ENCODE measurements around the gene ARL8A.

Gene ARL8A

GRCh38 chr1:202165942-202166843, 21.7 kb upstream of the ARL8A start:
- peak overlapping the region; percentile 81 for H3K4me3 Mint-ChIP-seq
- H3K27ac Mint-ChIP-seq = peak overlapping the region; percentile 99
- no peaks in the 10 kb centered on the region for H3K9me3 Mint-ChIP-seq
- H3K27me3 Mint-ChIP-seq = no peaks in the 10 kb centered on the region
- H3K4me1 Mint-ChIP-seq = peaks cover 65% of the 10 kb centered on the region
- ATAC-seq = peak; percentile 11
- H3K36me3 Mint-ChIP-seq (ENCODE audit: low read depth) = no peaks in the 10 kb centered on the region
- DNase-seq = peak; percentile 33

- Mint-ChIP-seq H3K27ac (peak overlapping the region; percentile 99), H3K4me1 (peaks cover 70% of the 10 kb centered on the region)
- ATAC-seq = peak; percentile 30
Measured at GRCh38 chr1:202165267-202165941, 20.9 kb upstream of the ARL8A start.

GRCh38 chr1:202164271-202165037, 19.9 kb upstream of the ARL8A start:
- Mint-ChIP-seq H3K4me1 (peaks cover 73% of the 10 kb centered on the region), H3K27me3 (no peaks in the 10 kb centered on the region), H3K9me3 (no peaks in the 10 kb centered on the region), H3K36me3 (ENCODE audit: low read depth) (peaks cover 4% of the 10 kb centered on the region), H3K4me3 (peak overlapping the region; percentile 81), H3K27ac (peak overlapping the region; percentile 99)
- DNase-seq (peak; percentile 75), ATAC-seq (peak; percentile 17)

More at GRCh38 chr1:202165267-202165941, 20.9 kb upstream of the ARL8A start:
- Mint-ChIP-seq H3K4me3 (peak overlapping the region; percentile 81), H3K36me3 (ENCODE audit: low read depth) (no peaks in the 10 kb centered on the region), H3K27me3 (no peaks in the 10 kb centered on the region), H3K9me3 (no peaks in the 10 kb centered on the region)
- DNase-seq = peak; percentile 80

GRCh38 chr1:202163281-202164270, 19.0 kb upstream of the ARL8A start:
- peaks cover 12% of the 10 kb centered on the region for H3K36me3 Mint-ChIP-seq (ENCODE audit: low read depth)
- H3K9me3 Mint-ChIP-seq = no peaks in the 10 kb centered on the region
- ATAC-seq (no peak), DNase-seq (peak; percentile 30)
- H3K27me3 Mint-ChIP-seq = no peaks in the 10 kb centered on the region
- peaks cover 82% of the 10 kb centered on the region for H3K4me1 Mint-ChIP-seq
- peak overlapping the region; percentile 99 for H3K4me3 Mint-ChIP-seq
- H3K27ac Mint-ChIP-seq = peak overlapping the region; percentile 99

- DNase-seq (peak; percentile 45), ATAC-seq (peak; percentile 4)
- H3K4me3 Mint-ChIP-seq = peak overlapping the region; percentile 99
- H3K27me3 Mint-ChIP-seq = no peaks in the 10 kb centered on the region
- H3K9me3 Mint-ChIP-seq = no peaks in the 10 kb centered on the region
- H3K27ac Mint-ChIP-seq = peak overlapping the region; percentile 99
- peaks cover 89% of the 10 kb centered on the region for H3K4me1 Mint-ChIP-seq
- peaks cover 20% of the 10 kb centered on the region for H3K36me3 Mint-ChIP-seq (ENCODE audit: low read depth)
Measured at GRCh38 chr1:202162418-202163280, 18.1 kb upstream of the ARL8A start.

GRCh38 chr1:202162047-202162417, 17.5 kb upstream of the ARL8A start:
- peak; percentile 30 for ATAC-seq
- H3K9me3 Mint-ChIP-seq = no peaks in the 10 kb centered on the region
- H3K27ac Mint-ChIP-seq = peak overlapping the region; percentile 99
- DNase-seq = peak; percentile 84
- H3K27me3 Mint-ChIP-seq = no peaks in the 10 kb centered on the region
- H3K4me1 Mint-ChIP-seq = peaks cover 91% of the 10 kb centered on the region
- peak overlapping the region; percentile 99 for H3K4me3 Mint-ChIP-seq
- peaks cover 25% of the 10 kb centered on the region for H3K36me3 Mint-ChIP-seq (ENCODE audit: low read depth)

- H3K4me3 Mint-ChIP-seq = peak overlapping the region; percentile 99
- DNase-seq (peak; percentile 32), ATAC-seq (no peak)
- no peaks in the 10 kb centered on the region for H3K27me3 Mint-ChIP-seq
- H3K27ac Mint-ChIP-seq = peak overlapping the region; percentile 99
- no peaks in the 10 kb centered on the region for H3K9me3 Mint-ChIP-seq
- peaks cover 89% of the 10 kb centered on the region for H3K4me1 Mint-ChIP-seq
- peaks cover 30% of the 10 kb centered on the region for H3K36me3 Mint-ChIP-seq (ENCODE audit: low read depth)
Measured at GRCh38 chr1:202161151-202162046, 16.9 kb upstream of the ARL8A start.

- Mint-ChIP-seq H3K36me3 (ENCODE audit: low read depth) (peaks cover 37% of the 10 kb centered on the region), H3K27me3 (no peaks in the 10 kb centered on the region), H3K9me3 (no peaks in the 10 kb centered on the region), H3K4me3 (peak within 1 kb of the TSS; percentile 99), H3K27ac (peak within 1 kb of the TSS; percentile 99), H3K4me1 (peaks cover 88% of the 10 kb centered on the region)
- DNase-seq (peak; percentile 95), ATAC-seq (peak; percentile 52)
Measured at GRCh38 chr1:202160377-202160940, 15.9 kb upstream of the ARL8A start, which contains the start of gene PTPN7. PTPN7 (minus strand) TSS chr1:202160602; CDS start chr1:202159402, 1,200 bp downstream.

GRCh38 chr1:202159534-202160371, 15.2 kb upstream of the ARL8A start:
- Mint-ChIP-seq H3K36me3 (ENCODE audit: low read depth) (peaks cover 44% of the 10 kb centered on the region), H3K4me1 (peaks cover 88% of the 10 kb centered on the region), H3K27ac (peak overlapping the region; percentile 99), H3K9me3 (no peaks in the 10 kb centered on the region), H3K27me3 (no peaks in the 10 kb centered on the region), H3K4me3 (peak overlapping the region; percentile 99)
- peak; percentile 59 for ATAC-seq
- DNase-seq = peak; percentile 85

GRCh38 chr1:202158810-202159533, 14.4 kb upstream of the ARL8A start:
- Mint-ChIP-seq H3K4me1 (peaks cover 84% of the 10 kb centered on the region), H3K9me3 (no peaks in the 10 kb centered on the region), H3K36me3 (ENCODE audit: low read depth) (peaks cover 52% of the 10 kb centered on the region), H3K27ac (peak overlapping the region; percentile 99), H3K4me3 (peak overlapping the region; percentile 99), H3K27me3 (no peaks in the 10 kb centered on the region)
- DNase-seq (peak; percentile 75), ATAC-seq (peak; percentile 3)
